Duodenal mucosa (tissue), 2 donors: ENCODE results near the gene HEPHL1.

Source experiments
- H3K27ac ChIP-seq: one replicate; pipeline ENCODE4 v1.7.0; 2013; ENCODE audit warnings: low read depth, low read length
- H3K27me3 ChIP-seq, 2 donors: one replicate each; pipeline ENCODE4 v1.7.0; 2013; ENCODE audit warnings: low read length in 2 of 2, control low read depth in 1 of 2; ENCODE audit not compliant: insufficient read depth in 2 of 2, control insufficient read depth in 1 of 2
- H3K36me3 ChIP-seq, 2 donors: one replicate each; pipeline ENCODE4 v1.7.0; 2013; ENCODE audit warnings: low read length in 2 of 2, control low read depth in 1 of 2; ENCODE audit not compliant: insufficient read depth in 2 of 2, control insufficient read depth in 1 of 2
- H3K4me1 ChIP-seq, 2 donors: one replicate each; pipeline ENCODE4 v1.7.0; 2013; ENCODE audit warnings: low read length in 2 of 2, control low read depth in 1 of 2; ENCODE audit not compliant: insufficient read depth in 2 of 2, control insufficient read depth in 1 of 2
- H3K4me3 ChIP-seq, 2 donors: one replicate each; pipeline ENCODE4 v1.7.0; 2013; ENCODE audit warnings: low read length in 2 of 2, low read depth in 1 of 2
- H3K9ac ChIP-seq, 2 donors: one replicate each; pipeline ENCODE4 v1.7.0; 2013; ENCODE audit warnings: low read length in 2 of 2, low read depth in 1 of 2
- H3K9me3 ChIP-seq, 2 donors: one replicate each; pipeline ENCODE4 v1.7.0; 2013; ENCODE audit warnings: low read length in 2 of 2, control low read depth in 1 of 2; ENCODE audit not compliant: control insufficient read depth in 1 of 2

The HEPHL1 gene

DNA sequence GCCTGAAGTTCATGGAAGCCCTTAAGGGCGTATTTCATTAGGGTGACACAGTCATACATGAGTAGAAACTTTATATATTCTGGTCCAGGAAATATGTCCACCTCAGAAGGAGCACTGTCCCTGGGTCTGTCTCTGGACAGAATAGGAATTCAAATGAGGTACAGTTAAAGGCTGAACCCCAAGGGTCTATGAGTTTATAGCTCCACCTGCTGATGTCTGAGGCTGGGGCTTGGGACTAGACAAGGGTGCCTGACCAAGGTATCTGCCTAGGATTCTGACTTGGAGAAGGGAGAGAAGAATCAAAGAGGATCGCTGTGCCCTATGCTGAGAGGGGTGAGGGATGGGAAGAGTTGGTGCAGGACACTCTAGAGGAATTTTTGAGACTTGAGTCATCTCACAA lies 14.9 kb downstream of the HEPHL1 start:
- no peaks in the 10 kb centered on the region for H3K27me3 ChIP-seq
- no peaks in the 10 kb centered on the region for H3K9me3 ChIP-seq
- H3K36me3 ChIP-seq, result no peaks in the 10 kb centered on the region
- H3K27ac ChIP-seq, result no peak overlapping the region
- no peak overlapping the region for H3K9ac ChIP-seq
- no peaks in the 10 kb centered on the region for H3K4me1 ChIP-seq
- no peak overlapping the region for H3K4me3 ChIP-seq

- Histone ChIP-seq H3K27me3 (no peaks in the 10 kb centered on the region), H3K4me3 (no peak overlapping the region), H3K4me1 (peaks cover 0 to 9% of the 10 kb centered on the region in 2 donors), H3K9me3 (no peaks in the 10 kb centered on the region), H3K36me3 (no peaks in the 10 kb centered on the region), H3K9ac (no peak overlapping the region), H3K27ac (no peak overlapping the region)
Measured at GRCh38 chr11:94043241-94043640, 22.1 kb downstream of the HEPHL1 start.

- H3K4me1 ChIP-seq, result peaks cover 0 to 9% of the 10 kb centered on the region in 2 donors
- no peak overlapping the region for H3K27ac ChIP-seq
- H3K9ac ChIP-seq, result no peak overlapping the region
- no peaks in the 10 kb centered on the region for H3K9me3 ChIP-seq
- no peaks in the 10 kb centered on the region for H3K36me3 ChIP-seq
- H3K4me3 ChIP-seq, result no peak overlapping the region
- no peaks in the 10 kb centered on the region for H3K27me3 ChIP-seq
Measured at GRCh38 chr11:94046796-94047195, 25.6 kb downstream of the HEPHL1 start.

- H3K27ac ChIP-seq, result no peak overlapping the region
- H3K9ac ChIP-seq, result no peak overlapping the region
- H3K36me3 ChIP-seq, result no peaks in the 10 kb centered on the region
- H3K27me3 ChIP-seq, result no peaks in the 10 kb centered on the region
- peaks cover 0 to 9% of the 10 kb centered on the region in 2 donors for H3K4me1 ChIP-seq
- H3K9me3 ChIP-seq, result no peaks in the 10 kb centered on the region
- H3K4me3 ChIP-seq, result no peak overlapping the region
Measured at GRCh38 chr11:94048032-94048709, 27.0 kb downstream of the HEPHL1 start.

DNA sequence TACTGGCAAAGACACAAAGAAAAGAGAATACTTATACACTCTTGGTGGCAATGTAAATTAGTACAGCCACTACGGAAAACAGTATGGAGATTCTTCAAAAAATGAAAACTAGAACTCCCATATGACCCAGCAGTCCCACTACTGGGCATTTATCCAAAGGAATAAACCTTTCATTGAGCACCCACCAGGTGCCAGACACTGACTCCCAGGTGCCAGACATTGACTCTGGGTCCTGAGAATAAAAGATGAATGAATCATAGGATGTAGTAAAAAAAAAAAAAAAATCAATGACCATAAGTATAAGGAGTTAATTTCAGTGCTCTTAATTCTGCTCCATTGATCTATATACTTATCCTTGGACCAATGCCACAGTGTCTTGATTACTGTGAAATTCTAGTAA lies 28.2 kb downstream of the HEPHL1 start:
- Histone ChIP-seq H3K27ac (no peak overlapping the region), H3K9me3 (no peaks in the 10 kb centered on the region), H3K4me3 (no peak overlapping the region), H3K27me3 (no peaks in the 10 kb centered on the region), H3K4me1 (peaks cover 0 to 9% of the 10 kb centered on the region in 2 donors), H3K36me3 (no peaks in the 10 kb centered on the region), H3K9ac (no peak overlapping the region)

GRCh38 chr11:94058630-94059029 lies 37.5 kb downstream of the HEPHL1 start:
- H3K36me3 ChIP-seq, result no peaks in the 10 kb centered on the region
- no peaks in the 10 kb centered on the region for H3K27me3 ChIP-seq
- H3K4me1 ChIP-seq, result no peaks in the 10 kb centered on the region
- no peak overlapping the region for H3K27ac ChIP-seq
- H3K9ac ChIP-seq, result no peak overlapping the region
- no peak overlapping the region for H3K4me3 ChIP-seq
- no peaks in the 10 kb centered on the region for H3K9me3 ChIP-seq

GRCh38 chr11:94059065-94059464 lies 37.9 kb downstream of the HEPHL1 start:
- H3K4me3 ChIP-seq, result no peak overlapping the region
- no peak overlapping the region for H3K9ac ChIP-seq
- no peaks in the 10 kb centered on the region for H3K27me3 ChIP-seq
- H3K36me3 ChIP-seq, result no peaks in the 10 kb centered on the region
- H3K4me1 ChIP-seq, result no peaks in the 10 kb centered on the region
- no peak overlapping the region for H3K27ac ChIP-seq
- no peaks in the 10 kb centered on the region for H3K9me3 ChIP-seq

- Histone ChIP-seq H3K36me3 (no peaks in the 10 kb centered on the region), H3K4me3 (no peak overlapping the region), H3K27me3 (no peaks in the 10 kb centered on the region), H3K9me3 (no peaks in the 10 kb centered on the region), H3K27ac (no peak overlapping the region), H3K9ac (no peak overlapping the region), H3K4me1 (no peaks in the 10 kb centered on the region)
Measured at GRCh38 chr11:94060401-94060800, 39.2 kb downstream of the HEPHL1 start.

DNA sequence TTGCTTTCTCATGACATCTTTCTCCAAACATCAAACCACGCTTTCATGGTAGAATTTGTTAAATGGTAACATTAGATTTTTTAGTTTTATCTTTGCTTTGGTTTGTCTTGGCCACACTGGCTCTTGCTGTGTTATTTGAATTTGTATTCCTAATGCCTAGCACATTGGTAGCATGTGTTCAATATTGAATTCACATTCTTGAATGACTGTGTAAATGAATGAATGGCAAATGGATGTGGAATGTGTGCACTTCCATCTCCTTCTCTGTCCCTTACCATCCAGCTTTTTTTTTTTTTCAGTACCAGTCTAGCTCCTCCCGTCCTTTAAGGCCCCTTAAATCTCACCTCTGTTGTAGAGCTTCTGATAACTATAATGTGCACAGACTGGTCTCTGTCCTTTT lies 41.2 kb downstream of the HEPHL1 start:
- Histone ChIP-seq H3K27ac (no peak overlapping the region), H3K9ac (no peak overlapping the region), H3K4me1 (no peaks in the 10 kb centered on the region), H3K36me3 (no peaks in the 10 kb centered on the region), H3K9me3 (no peaks in the 10 kb centered on the region), H3K4me3 (no peak overlapping the region), H3K27me3 (no peaks in the 10 kb centered on the region)

DNA sequence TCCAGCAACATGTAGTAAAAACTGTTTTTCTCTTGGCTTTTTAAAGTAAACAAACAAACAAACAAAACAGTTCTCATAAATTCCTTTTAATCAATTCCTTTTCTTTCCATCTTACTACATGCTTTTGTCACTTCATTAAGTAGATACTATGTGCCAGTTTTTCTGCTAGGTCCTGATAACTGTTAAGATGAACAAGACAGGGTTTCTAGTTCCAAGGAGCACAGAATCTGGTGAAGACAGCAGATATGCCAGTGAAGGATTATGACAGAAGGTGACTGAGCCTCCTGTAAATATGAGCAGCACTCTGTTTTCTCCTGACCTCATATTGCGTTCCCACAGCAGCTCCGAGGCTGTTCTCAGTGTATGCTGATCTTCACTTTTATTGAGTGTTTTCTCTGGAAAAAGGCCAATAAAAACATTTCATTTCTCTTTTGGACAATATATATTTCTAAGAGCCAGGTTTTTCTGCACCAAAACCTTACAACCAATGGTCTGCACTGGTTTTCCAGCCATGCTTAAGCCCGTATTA lies 45.8 kb downstream of the HEPHL1 start:
- Histone ChIP-seq H3K27ac (no peak overlapping the region), H3K4me1 (no peaks in the 10 kb centered on the region), H3K4me3 (no peak overlapping the region), H3K36me3 (no peaks in the 10 kb centered on the region), H3K9ac (no peak overlapping the region), H3K9me3 (no peaks in the 10 kb centered on the region), H3K27me3 (no peaks in the 10 kb centered on the region)
